Neutrophil (primary cell): ENCODE measurements around the gene BOC.

Experiments
- H3K27ac ChIP-seq: fragments of 200-600 bp; sonication (generic); 2 replicates; pipeline ENCODE4 v1.5.1; 2016; ENCODE audit warnings: mild to moderate bottlenecking, moderate library complexity
- H3K27me3 ChIP-seq: fragments of 200-600 bp; sonication (generic); 2 replicates; pipeline ENCODE4 v1.6.0; 2016; ENCODE audit warnings: mild to moderate bottlenecking
- H3K36me3 ChIP-seq: fragments of 200-600 bp; sonication (generic); 2 replicates; pipeline ENCODE4 v1.5.1; 2017
- H3K4me1 ChIP-seq, 2 experiments: fragments of 200-600 bp in 1 of 2; sonication (generic) in 1 of 2; 1 replicate in 1 of 2; 2 replicates in 1 of 2; pipeline versions ENCODE4 v1.5.1 to v1.6.1; 2013 to 2016; ENCODE audit warnings: low read depth in 1 of 2, low read length in 1 of 2, mild to moderate bottlenecking in 1 of 2, moderate library complexity in 1 of 2; ENCODE audit not compliant: control insufficient read depth in 1 of 2, insufficient read depth in 1 of 2
- H3K4me3 ChIP-seq, 2 experiments: fragments of 200-600 bp in 1 of 2; sonication (generic) in 1 of 2; 1 replicate in 1 of 2; 2 replicates in 1 of 2; pipeline ENCODE4 v1.5.1; 2013 to 2016; ENCODE audit warnings: low read depth in 1 of 2, low read length in 1 of 2, mild to moderate bottlenecking in 1 of 2, moderate library complexity in 1 of 2
- H3K9me3 ChIP-seq: fragments of 200-600 bp; sonication (generic); 2 replicates; pipeline ENCODE4 v1.5.1; 2016
- TF ChIP-seq, protein P1 (sequence below): fragments of 200-600 bp; sonication (generic); IDR thresholded peaks from 2 replicates; pipeline ENCODE4 v1.5.1; 2016; ENCODE audit warnings: antibody characterized with exemption

Gene BOC

DNA sequence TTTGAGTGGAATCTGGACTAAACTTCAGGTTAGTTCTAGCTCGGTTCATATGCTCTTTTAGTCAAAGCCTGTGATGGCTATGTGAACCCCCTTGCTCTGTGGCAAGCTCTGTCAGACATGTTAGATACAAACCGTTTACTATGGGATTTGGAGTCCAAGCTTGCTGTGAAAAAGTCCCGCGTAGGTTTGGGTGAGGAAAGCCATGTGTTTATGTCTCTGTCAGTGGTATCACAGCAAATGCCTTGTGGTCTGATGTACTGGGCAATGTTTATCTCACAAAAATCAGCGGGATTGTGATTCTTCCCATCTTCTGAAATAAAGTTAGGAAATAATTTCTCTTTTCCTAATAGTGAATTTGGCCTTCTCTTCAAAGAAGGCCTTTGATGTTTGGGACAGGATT is 5.0 kb downstream of the BOC start:
- TF ChIP-seq, protein P1, sequence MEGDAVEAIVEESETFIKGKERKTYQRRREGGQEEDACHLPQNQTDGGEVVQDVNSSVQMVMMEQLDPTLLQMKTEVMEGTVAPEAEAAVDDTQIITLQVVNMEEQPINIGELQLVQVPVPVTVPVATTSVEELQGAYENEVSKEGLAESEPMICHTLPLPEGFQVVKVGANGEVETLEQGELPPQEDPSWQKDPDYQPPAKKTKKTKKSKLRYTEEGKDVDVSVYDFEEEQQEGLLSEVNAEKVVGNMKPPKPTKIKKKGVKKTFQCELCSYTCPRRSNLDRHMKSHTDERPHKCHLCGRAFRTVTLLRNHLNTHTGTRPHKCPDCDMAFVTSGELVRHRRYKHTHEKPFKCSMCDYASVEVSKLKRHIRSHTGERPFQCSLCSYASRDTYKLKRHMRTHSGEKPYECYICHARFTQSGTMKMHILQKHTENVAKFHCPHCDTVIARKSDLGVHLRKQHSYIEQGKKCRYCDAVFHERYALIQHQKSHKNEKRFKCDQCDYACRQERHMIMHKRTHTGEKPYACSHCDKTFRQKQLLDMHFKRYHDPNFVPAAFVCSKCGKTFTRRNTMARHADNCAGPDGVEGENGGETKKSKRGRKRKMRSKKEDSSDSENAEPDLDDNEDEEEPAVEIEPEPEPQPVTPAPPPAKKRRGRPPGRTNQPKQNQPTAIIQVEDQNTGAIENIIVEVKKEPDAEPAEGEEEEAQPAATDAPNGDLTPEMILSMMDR = no peak
- Histone ChIP-seq H3K36me3 (no peaks in the 10 kb centered on the region), H3K27me3 (peaks cover 68% of the 10 kb centered on the region), H3K9me3 (no peaks in the 10 kb centered on the region), H3K4me3 (no peak overlapping the region), H3K4me1 (peaks cover 4 to 5% of the 10 kb centered on the region in 2 experiments), H3K27ac (no peak overlapping the region)

DNA sequence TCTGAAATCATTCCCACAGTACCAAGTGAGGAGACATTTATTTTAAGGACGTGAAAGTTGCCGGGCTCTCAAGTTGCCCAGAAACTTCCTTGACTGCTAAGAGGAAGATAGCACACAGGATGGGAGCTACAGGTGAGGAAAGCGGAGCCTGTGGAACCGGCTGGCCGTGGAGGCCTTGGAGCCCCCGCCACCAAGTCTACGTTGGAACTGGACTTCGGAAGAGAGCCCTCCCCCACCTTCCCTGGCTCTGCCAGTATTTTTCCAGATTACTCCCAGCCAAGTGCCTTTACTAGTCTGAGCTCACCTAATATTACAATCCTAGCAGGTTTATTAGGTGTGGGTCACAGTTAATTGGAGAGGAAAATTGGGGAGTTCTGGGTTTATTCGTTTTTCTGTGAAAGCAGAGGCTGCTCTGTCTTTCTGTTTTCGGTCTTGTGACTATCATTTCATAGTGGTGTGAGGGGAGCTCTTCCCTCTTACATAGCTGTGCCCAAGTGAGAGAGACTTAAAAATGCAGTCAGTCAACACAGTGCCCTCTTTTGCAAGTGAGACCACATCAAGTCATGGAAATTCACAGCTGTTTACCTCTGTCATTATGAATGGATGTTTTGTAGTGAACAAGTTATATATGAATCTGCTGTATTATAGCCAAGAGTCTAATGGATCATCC is 6.8 kb downstream of the BOC start:
- Histone ChIP-seq H3K36me3 (no peaks in the 10 kb centered on the region), H3K4me3 (no peak overlapping the region), H3K9me3 (no peaks in the 10 kb centered on the region), H3K4me1 (no peaks in the 10 kb centered on the region), H3K27me3 (peaks cover 67% of the 10 kb centered on the region), H3K27ac (no peak overlapping the region)
- TF ChIP-seq, protein P1 = no peak

DNA sequence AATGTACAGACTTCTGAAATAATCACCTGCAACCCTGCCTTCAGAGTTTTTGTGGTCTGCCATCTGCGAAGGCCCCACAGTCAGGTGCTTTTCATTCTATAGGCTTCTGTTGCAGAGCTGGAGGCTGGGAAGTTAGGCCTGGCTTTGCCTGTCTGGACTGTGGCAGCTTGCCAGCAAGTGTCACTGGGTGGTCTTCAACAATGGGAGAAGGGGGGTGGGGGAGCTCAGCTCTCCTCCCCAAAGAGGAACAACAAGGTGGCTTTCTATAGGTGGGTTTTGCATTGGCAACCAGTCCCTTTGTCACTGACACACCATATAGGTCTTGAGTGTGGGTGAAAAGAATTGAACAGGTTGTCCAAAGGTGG is 7.3 kb downstream of the BOC start:
- Histone ChIP-seq H3K4me1 (no peaks in the 10 kb centered on the region), H3K27me3 (peaks cover 67% of the 10 kb centered on the region), H3K27ac (no peak overlapping the region), H3K9me3 (no peaks in the 10 kb centered on the region), H3K36me3 (no peaks in the 10 kb centered on the region), H3K4me3 (no peak overlapping the region)
- TF ChIP-seq, protein P1 = no peak

DNA sequence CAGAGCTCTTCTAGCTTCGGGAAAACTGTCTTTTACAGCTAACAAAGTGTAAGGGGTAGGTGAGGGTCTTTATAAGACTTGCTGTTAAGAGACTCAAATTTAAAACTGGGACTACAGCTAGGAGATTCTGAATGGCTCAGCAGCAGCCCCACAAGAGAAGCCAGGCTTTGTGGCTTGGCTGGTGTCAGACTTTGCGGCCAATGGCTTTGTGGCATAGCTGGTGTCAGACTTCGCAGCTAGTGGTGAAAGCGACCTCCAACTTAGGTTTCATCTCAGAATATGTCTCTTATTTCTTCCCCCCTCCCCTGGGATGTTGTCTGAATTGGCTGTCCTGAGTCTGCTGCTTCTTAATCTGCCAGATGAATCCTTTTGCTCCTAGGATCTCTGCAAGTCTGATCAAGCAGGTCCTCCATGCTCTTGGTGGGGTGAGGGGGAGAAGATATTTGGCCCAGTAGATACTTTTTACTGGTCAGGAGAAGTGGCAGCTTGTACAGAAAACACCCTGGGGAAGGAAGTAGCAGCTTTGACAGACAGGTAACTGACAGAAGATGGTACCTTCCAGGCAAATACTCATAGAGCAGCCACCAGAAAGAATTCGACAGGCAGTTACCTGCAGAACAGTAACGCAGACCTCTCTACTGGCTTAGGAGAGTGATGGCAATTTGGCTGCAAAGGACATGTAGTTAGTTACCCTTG is 8.4 kb downstream of the BOC start:
- no peak overlapping the region for H3K27ac ChIP-seq
- H3K9me3 ChIP-seq = no peaks in the 10 kb centered on the region
- H3K4me1 ChIP-seq = no peaks in the 10 kb centered on the region
- no peak overlapping the region for H3K4me3 ChIP-seq
- peaks cover 64% of the 10 kb centered on the region for H3K27me3 ChIP-seq
- TF ChIP-seq, protein P1 = no peak
- H3K36me3 ChIP-seq = no peaks in the 10 kb centered on the region

DNA sequence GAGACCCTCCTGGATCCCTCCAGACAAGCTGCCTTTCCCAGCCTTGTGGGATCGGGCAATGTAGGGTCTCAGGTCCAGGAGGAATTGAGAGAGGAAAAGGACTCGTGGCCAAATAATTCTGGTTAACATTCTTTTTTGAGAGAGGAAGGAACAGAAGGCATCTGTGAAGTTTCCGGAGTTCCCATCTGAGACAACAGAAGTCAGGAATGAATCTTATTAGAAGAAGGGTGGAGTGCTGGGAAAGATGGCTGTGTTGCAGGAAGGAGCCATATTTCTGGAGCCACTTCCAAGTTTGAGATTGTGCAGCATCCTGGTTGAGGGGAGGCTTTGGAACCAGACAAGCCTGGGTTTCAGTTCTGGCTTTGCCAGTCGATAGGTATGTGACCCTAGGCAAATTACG is 9.4 kb downstream of the BOC start:
- H3K27ac ChIP-seq = no peak overlapping the region
- peaks cover 54% of the 10 kb centered on the region for H3K27me3 ChIP-seq
- TF ChIP-seq, protein P1 = no peak
- no peaks in the 10 kb centered on the region for H3K9me3 ChIP-seq
- no peaks in the 10 kb centered on the region for H3K4me1 ChIP-seq
- no peaks in the 10 kb centered on the region for H3K36me3 ChIP-seq
- no peak overlapping the region for H3K4me3 ChIP-seq
